Breast epithelium (tissue), 4 donors: ENCODE data around the gene PRKCE. TPM values are rescaled to one million over a fixed set of nuclear protein-coding genes. Genes with fewer than 3 reads are reported as not detected.
A peak's percentile ranks its signal among the peaks of the same experiment; 100 is the strongest.

Experiments
- DNase-seq, 2 donors: peaks; one replicate each; pipeline ENCODE4 v3.0.0-alpha.2; 2019; ENCODE audit warnings: low spot score in 2 of 2
- H3K27ac ChIP-seq, 2 donors: fragments of 200-600 bp; sonication (generic) in 1 of 2; one replicate each; pipeline ENCODE4 v1.5.1; 2016 to 2019; ENCODE audit warnings: mild to moderate bottlenecking in 1 of 2
- H3K27me3 ChIP-seq, 2 donors: fragments of 200-600 bp; sonication (generic) in 1 of 2; one replicate each; pipeline versions ENCODE4 v1.5.1 to v1.6.0; 2017 to 2019; ENCODE audit warnings: control low read depth in 1 of 2, mild to moderate bottlenecking in 1 of 2
- H3K36me3 ChIP-seq: fragments of 200-600 bp; one replicate; pipeline ENCODE4 v1.5.1; 2019
- H3K4me1 ChIP-seq, 2 donors: fragments of 200-600 bp; sonication (generic); one replicate each; pipeline ENCODE4 v1.5.1; 2016 to 2019; ENCODE audit warnings: control low read depth in 1 of 2
- H3K4me3 ChIP-seq, 3 donors: fragments of 200-600 bp; sonication (generic); 1 replicate in 2 of 3; 2 replicates in 1 of 3; pipeline ENCODE4 v1.5.1; 2016 to 2019; ENCODE audit warnings: mild to moderate bottlenecking in 3 of 3, moderate library complexity in 2 of 3
- H3K9me3 ChIP-seq, 2 donors: fragments of 200-600 bp; sonication (generic) in 1 of 2; one replicate each; pipeline ENCODE4 v1.5.1; 2016 to 2019; ENCODE audit warnings: control low read depth in 1 of 2
- POLR2A ChIP-seq: fragments of 450-650 bp; IDR thresholded peaks from one replicate; pipeline ENCODE4 v1.6.1; 2016; ENCODE audit warnings: antibody characterized with exemption, mild to moderate bottlenecking, moderate library complexity
- POLR2AphosphoS5 ChIP-seq, 3 donors: sonication (generic); formaldehyde crosslinking; IDR thresholded peaks; one replicate each; pipeline ENCODE4 v1.6.1; 2017; ENCODE audit warnings: antibody characterized with exemption in 3 of 3
- intact Hi-C: fragments of 100-400 bp; cut with DNase I; formaldehyde crosslinking; loops from one replicate; pipeline ENCODE4 v1.15.1; 2023; ENCODE audit warnings: low total_unique reads
- total RNA-seq, 3 donors: library from RNA; depleted of rRNA; stranded (reverse); fragments of >200 nt; gene quantifications; one replicate each; pipeline ENCODE4 v1.1.0, GENCODE V29; 2016
- TF ChIP-seq, protein P1 (sequence below), 3 donors: fragments of 450-650 bp; IDR thresholded peaks; one replicate each; pipeline ENCODE4 v1.5.1; 2016 to 2017; ENCODE audit warnings: antibody characterized with exemption in 3 of 3, mild to moderate bottlenecking in 3 of 3, moderate library complexity in 3 of 3

PRKCE gene
- total RNA-seq, 3 donors from 2014 or later, result 20.6 to 34.0 (median 23.6) TPM

DNA sequence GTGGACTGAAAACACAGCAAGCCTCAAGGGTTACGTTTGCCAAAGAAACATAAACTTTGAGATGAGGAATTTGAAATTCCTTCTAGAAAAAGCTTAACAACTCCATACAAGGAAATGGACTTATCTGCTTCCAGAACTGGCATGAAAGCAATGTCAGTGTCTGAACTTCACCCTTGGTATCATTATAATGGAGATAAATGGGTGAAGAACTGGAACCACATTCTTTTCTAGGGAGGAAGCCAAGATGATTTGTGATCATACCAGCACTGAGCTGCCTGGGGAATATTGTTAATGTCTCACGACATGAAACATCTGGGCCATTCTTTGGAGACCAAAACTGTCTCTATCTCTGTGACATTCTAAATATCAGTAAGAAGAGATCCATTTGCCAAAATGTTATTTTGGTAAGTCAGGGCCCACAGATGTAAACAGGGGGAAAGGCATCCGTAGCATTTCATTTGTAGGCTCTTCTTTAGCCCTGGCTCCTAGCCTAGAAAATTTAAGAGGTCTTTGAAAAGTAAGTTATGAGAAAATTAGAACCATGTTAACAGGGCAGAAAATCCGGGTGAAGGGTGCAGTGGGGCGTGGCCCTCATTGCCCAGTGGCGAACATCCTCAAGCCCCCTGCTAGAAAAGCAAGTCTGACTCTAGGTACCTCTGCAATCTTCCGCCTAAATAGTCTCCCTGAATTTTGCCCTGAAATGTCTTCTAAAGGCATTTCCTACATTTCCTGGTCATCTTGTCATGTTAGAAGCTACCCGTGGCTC is 350.4 kb downstream of the PRKCE start:
- Histone ChIP-seq H3K27me3 (no peaks in the 10 kb centered on the region), H3K4me1 (no peaks in the 10 kb centered on the region), H3K9me3 (no peaks in the 10 kb centered on the region), H3K4me3 (no peak overlapping the region), H3K27ac (no peak overlapping the region), H3K36me3 (no peaks in the 10 kb centered on the region)
- DNase-seq, result no peak
- no peak for TF ChIP-seq POLR2A
- TF ChIP-seq, protein P1, sequence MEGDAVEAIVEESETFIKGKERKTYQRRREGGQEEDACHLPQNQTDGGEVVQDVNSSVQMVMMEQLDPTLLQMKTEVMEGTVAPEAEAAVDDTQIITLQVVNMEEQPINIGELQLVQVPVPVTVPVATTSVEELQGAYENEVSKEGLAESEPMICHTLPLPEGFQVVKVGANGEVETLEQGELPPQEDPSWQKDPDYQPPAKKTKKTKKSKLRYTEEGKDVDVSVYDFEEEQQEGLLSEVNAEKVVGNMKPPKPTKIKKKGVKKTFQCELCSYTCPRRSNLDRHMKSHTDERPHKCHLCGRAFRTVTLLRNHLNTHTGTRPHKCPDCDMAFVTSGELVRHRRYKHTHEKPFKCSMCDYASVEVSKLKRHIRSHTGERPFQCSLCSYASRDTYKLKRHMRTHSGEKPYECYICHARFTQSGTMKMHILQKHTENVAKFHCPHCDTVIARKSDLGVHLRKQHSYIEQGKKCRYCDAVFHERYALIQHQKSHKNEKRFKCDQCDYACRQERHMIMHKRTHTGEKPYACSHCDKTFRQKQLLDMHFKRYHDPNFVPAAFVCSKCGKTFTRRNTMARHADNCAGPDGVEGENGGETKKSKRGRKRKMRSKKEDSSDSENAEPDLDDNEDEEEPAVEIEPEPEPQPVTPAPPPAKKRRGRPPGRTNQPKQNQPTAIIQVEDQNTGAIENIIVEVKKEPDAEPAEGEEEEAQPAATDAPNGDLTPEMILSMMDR (IDR thresholded peaks at IDR 0.05), result no peak
- no peak for TF ChIP-seq POLR2AphosphoS5 (IDR thresholded peaks at IDR 0.05)
- intact Hi-C loops, result no loop called here

DNA sequence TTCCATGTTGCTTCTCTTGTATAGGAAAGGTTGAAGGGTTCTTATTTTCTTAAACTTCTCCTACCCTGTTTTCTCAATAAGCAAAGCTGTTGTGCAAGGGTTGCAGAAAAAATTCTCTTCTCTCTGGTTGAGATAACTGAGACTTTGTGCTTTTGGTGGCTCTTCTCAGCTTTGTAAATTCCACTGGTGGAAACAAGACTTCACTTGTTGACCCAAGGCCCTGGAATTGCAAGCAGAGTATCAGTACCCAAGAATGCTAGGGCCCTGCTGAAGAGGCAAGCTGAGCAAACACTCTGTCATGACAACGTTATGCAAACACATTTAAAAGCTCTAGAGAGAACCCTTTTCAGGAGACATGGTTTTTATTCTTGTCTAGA is 351.0 kb downstream of the PRKCE start:
- Histone ChIP-seq H3K36me3 (no peaks in the 10 kb centered on the region), H3K4me3 (no peak overlapping the region), H3K27me3 (no peaks in the 10 kb centered on the region), H3K9me3 (no peaks in the 10 kb centered on the region), H3K27ac (peak overlapping the region in 1 of 2 donors; percentile 3), H3K4me1 (no peaks in the 10 kb centered on the region)
- intact Hi-C loops, result no loop called here
- no peak for DNase-seq
- TF ChIP-seq, protein P1 (IDR thresholded peaks at IDR 0.05), result no peak
- TF ChIP-seq POLR2AphosphoS5 (IDR thresholded peaks at IDR 0.05) (no peak), POLR2A (no peak)

DNA sequence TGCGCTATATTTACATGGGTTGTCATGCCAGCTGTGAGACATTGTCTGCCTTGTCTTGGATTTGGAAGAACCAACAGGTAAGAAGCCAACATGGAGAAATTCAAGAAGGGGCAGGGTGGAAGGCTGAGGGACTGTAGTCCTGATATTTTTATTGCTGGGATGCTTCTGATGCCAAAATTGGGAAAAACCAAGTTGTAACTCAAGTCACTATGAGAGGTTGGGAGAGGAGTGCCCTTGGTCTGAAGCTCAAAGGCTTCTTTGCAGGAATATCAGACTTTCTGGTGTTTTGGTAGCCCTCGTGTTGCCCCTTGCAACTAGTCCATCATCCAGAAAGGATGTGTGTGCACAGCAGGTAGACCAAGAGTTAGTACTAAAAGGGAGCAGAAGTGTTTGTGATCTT is 351.5 kb downstream of the PRKCE start:
- H3K36me3 ChIP-seq, result no peaks in the 10 kb centered on the region
- H3K27me3 ChIP-seq, result no peaks in the 10 kb centered on the region
- peak overlapping the region in 1 of 2 donors; percentile 3 for H3K27ac ChIP-seq
- no peaks in the 10 kb centered on the region for H3K9me3 ChIP-seq
- H3K4me1 ChIP-seq, result no peaks in the 10 kb centered on the region
- no peak for TF ChIP-seq POLR2A
- TF ChIP-seq, protein P1 (IDR thresholded peaks at IDR 0.05), result no peak
- no peak for TF ChIP-seq POLR2AphosphoS5 (IDR thresholded peaks at IDR 0.05)
- intact Hi-C loops, result no loop called here
- DNase-seq, result no peak
- no peak overlapping the region for H3K4me3 ChIP-seq

DNA sequence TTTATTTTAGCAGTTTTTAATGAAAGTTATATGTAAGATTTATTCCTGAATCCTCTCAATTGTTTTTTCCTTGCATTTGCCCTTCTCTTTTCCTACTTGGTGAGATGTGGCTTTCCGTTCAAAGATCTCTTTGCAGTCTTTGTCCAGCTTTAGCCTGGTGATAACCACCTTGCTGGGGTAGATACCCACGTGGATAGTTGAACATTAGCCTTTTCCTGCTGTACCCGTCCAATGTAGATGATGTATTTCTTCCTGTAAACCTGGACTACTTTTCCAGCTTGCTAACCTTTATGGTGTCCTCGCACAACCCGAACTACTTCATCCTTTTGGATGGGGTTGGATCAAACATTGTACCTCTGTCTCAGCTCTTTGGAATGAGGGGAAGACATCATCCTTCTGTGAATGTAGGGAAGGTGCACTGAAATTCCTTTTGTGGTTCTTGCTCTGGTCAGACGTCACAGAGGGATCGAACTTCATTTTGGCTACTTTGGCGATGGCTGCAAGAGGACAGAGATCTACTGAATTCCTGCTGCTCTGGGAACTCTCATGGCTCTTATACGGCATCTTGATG is 352.5 kb downstream of the PRKCE start:
- intact Hi-C loops, result no loop called here
- no peak for DNase-seq

More for the DNA sequence above, 352.5 kb downstream of the PRKCE start:
- H3K27me3 ChIP-seq, result no peaks in the 10 kb centered on the region
- TF ChIP-seq POLR2A (no peak), POLR2AphosphoS5 (IDR thresholded peaks at IDR 0.05) (no peak)
- TF ChIP-seq, protein P1 (IDR thresholded peaks at IDR 0.05), result no peak
- H3K9me3 ChIP-seq, result no peaks in the 10 kb centered on the region
- H3K4me1 ChIP-seq, result no peaks in the 10 kb centered on the region
- no peak overlapping the region for H3K27ac ChIP-seq
- no peak overlapping the region for H3K4me3 ChIP-seq
- no peaks in the 10 kb centered on the region for H3K36me3 ChIP-seq
